HCT116 (cell line): Measurements from ENCODE around the gene SBF1. TPM values are rescaled to one million over a fixed set of nuclear protein-coding genes. Genes with fewer than 3 reads are reported as not detected.

Experiments used
- ATAC-seq: fragments of 200-7000 bp; cut with Tn5 transposase; 2 replicates; pipeline ENCODE4 v1.9.1; 2020; ENCODE audit warnings: mild to moderate bottlenecking, moderate library complexity
- BruUV-seq: library from RNA; stranded (reverse); fragments of 400-500 nt; replicated peaks from 2 replicates; lab custom pipeline; 2021; lab: Mats Ljungman, UMichigan
- CTCF ChIA-PET: fragments of 300-600 bp; sonication (Branson Sonifier 250); formaldehyde crosslinking; loops from one replicate; lab custom pipeline; 2021; ENCODE audit warnings: antibody characterized with exemption; lab: Charles Lee
- POLR2A ChIA-PET: fragments of 300-600, 350-600 bp; sonication (Branson Sonifier 250); formaldehyde crosslinking; loops from one replicate; lab custom pipeline; 2021; ENCODE audit warnings: antibody characterized with exemption; lab: Charles Lee
- RAD21 ChIA-PET, 2 experiments: fragments of 300-600 bp; sonication (Branson Sonifier 250); formaldehyde crosslinking; loops; one replicate each; lab custom pipeline; 2023; ENCODE audit warnings: low total read pairs in 2 of 2; ENCODE audit not compliant: uncharacterized antibody in 2 of 2, unreplicated experiment in 2 of 2, low non-redundant PET in 1 of 2; lab: Charles Lee
- DNase-seq: peaks from one replicate; pipeline ENCODE4 v3.0.0-alpha.2; 2010; ENCODE audit warnings: low read depth, low spot score
- H2AFZ ChIP-seq: fragments of 200-600 bp; shearing (Covaris generic), sonication (generic); 2 replicates; pipeline ENCODE4 v1.6.1; 2017; ENCODE audit warnings: low read depth, mixed run types, mixed read lengths, antibody characterized with exemption, low read length; ENCODE audit not compliant: poor library complexity, severe bottlenecking
- H3K27ac ChIP-seq: 2 replicates; pipeline ENCODE4 v1.5.1; 2012; ENCODE audit warnings: low read depth, low read length
- H3K27me3 ChIP-seq: fragments of 200-600 bp; sonication (generic); 2 replicates; pipeline ENCODE4 v1.6.1; 2016; ENCODE audit warnings: mixed run types, low read length, mixed read lengths; ENCODE audit not compliant: insufficient read depth
- H3K36me3 ChIP-seq, 2 experiments: fragments of 200-500 bp in 1 of 2; fragments of 200-600 bp in 1 of 2; sonication (Bioruptor generic) in 1 of 2; sonication (generic) in 1 of 2; 2 replicates each; pipeline versions ENCODE4 v1.5.1 to v1.6.1; 2014 to 2016; ENCODE audit warnings: low read length in 2 of 2, inconsistent platforms in 1 of 2, mixed read lengths in 1 of 2, mixed run types in 1 of 2; ENCODE audit not compliant: insufficient read depth in 2 of 2, control insufficient read depth in 1 of 2
- H3K4me1 ChIP-seq, 2 experiments: fragments of 200-600 bp in 1 of 2; sonication (generic) in 1 of 2; 2 replicates each; pipeline versions ENCODE4 v1.5.1 to v1.6.1; 2012 to 2017; ENCODE audit warnings: low read length in 2 of 2, inconsistent platforms in 1 of 2, mild to moderate bottlenecking in 1 of 2, mixed read lengths in 1 of 2, mixed run types in 1 of 2, moderate library complexity in 1 of 2; ENCODE audit not compliant: insufficient read depth in 2 of 2, control insufficient read depth in 1 of 2
- H3K4me2 ChIP-seq: fragments of 200-600 bp; sonication (generic); 2 replicates; pipeline ENCODE4 v1.6.1; 2017; ENCODE audit warnings: mixed run types, low read length, mixed read lengths
- H3K4me3 ChIP-seq, 2 experiments: fragments of 200-600 bp in 1 of 2; sonication (generic) in 1 of 2; replicated peaks in 1 of 2; 2 replicates each; pipeline ENCODE4 v1.5.1; 2011 to 2016; ENCODE audit warnings: low read length in 2 of 2, control low read depth in 1 of 2, low read depth in 1 of 2, mild to moderate bottlenecking in 1 of 2, mixed read lengths in 1 of 2, mixed run types in 1 of 2
- H3K79me2 ChIP-seq: fragments of 200-600 bp; sonication (generic); 2 replicates; pipeline ENCODE4 v1.6.1; 2017; ENCODE audit warnings: mild to moderate bottlenecking, mixed run types, low read length, moderate library complexity, mixed read lengths; ENCODE audit not compliant: insufficient read depth
- H3K9ac ChIP-seq: fragments of 200-600 bp; sonication (generic); 2 replicates; pipeline ENCODE4 v1.6.1; 2016; ENCODE audit warnings: low read length, mixed read lengths
- H3K9me2 ChIP-seq: fragments of 200-600 bp; sonication (generic), shearing (Covaris generic); 2 replicates; pipeline ENCODE4 v1.6.1; 2017; ENCODE audit warnings: mixed run types, mild to moderate bottlenecking, moderate library complexity; ENCODE audit not compliant: insufficient read depth
- H3K9me3 ChIP-seq, 2 experiments: fragments of 200-500 bp in 1 of 2; fragments of 200-600 bp in 1 of 2; sonication (Bioruptor generic) in 1 of 2; sonication (generic) in 1 of 2; 2 replicates each; pipeline ENCODE4 v1.6.1; 2014 to 2017; ENCODE audit warnings: low read length in 2 of 2, mixed read lengths in 2 of 2, inconsistent platforms in 1 of 2, low read depth in 1 of 2, mild to moderate bottlenecking in 1 of 2, mixed run types in 1 of 2, moderate library complexity in 1 of 2; ENCODE audit not compliant: control insufficient read depth in 1 of 2, insufficient read depth in 1 of 2
- H4K20me1 ChIP-seq: fragments of 200-600 bp; sonication (generic), shearing (Covaris generic); 2 replicates; pipeline ENCODE4 v1.6.1; 2017; ENCODE audit warnings: mixed run types, mild to moderate bottlenecking, moderate library complexity; ENCODE audit not compliant: insufficient read depth
- EZH2 ChIP-seq: fragments of 200-600 bp; sonication (generic); IDR thresholded peaks from 2 replicates; pipeline ENCODE4 v1.6.1; 2017; ENCODE audit warnings: antibody characterized with exemption, mixed run types
- POLR2AphosphoS5 ChIP-seq: IDR thresholded peaks from 2 replicates; pipeline ENCODE4 v1.6.1; 2011; ENCODE audit warnings: mild to moderate bottlenecking, low read depth, low read length, moderate library complexity
- RAD21 ChIP-seq: IDR thresholded peaks from 2 replicates; pipeline ENCODE4 v1.6.1; 2012; ENCODE audit warnings: low read depth, mild to moderate bottlenecking
- SIN3A ChIP-seq: IDR thresholded peaks from 2 replicates; pipeline ENCODE4 v1.6.1; 2012; ENCODE audit warnings: low read depth
- SP1 ChIP-seq: IDR thresholded peaks from 2 replicates; pipeline ENCODE4 v1.6.1; 2012; ENCODE audit warnings: low read depth
- SRF ChIP-seq: IDR thresholded peaks from 2 replicates; pipeline ENCODE4 v1.6.1; 2012; ENCODE audit warnings: low read depth
- TCF7L2 ChIP-seq: IDR thresholded peaks from 2 replicates; pipeline ENCODE4 v1.7.0; 2011; ENCODE audit warnings: borderline replicate concordance, inconsistent platforms; ENCODE audit not compliant: insufficient read depth, insufficient read length; ENCODE audit errors: extremely low read depth
- ZFX ChIP-seq: fragments of 450-650 bp; IDR thresholded peaks from 2 replicates; pipeline ENCODE4 v1.6.1; 2017
- intact Hi-C: fragments of 100-400 bp; cut with micrococcal nuclease; formaldehyde crosslinking; loops from 2 replicates; pipeline ENCODE4 v1.10.0; 2022
- total RNA-seq: library from RNA; stranded (reverse); gene quantifications from one replicate; pipeline ENCODE4 v1.2.1, GENCODE V29; 2021; ENCODE audit not compliant: unreplicated experiment
- TF ChIP-seq, protein P1 (sequence below), 3 experiments: fragments of 200-600 bp in 1 of 3; sonication (generic) in 1 of 3; IDR thresholded peaks in 2 of 3; conservative IDR thresholded peaks in 1 of 3; 2 replicates each; pipeline ENCODE4 v1.5.1; 2012 to 2017; ENCODE audit warnings: low read depth in 2 of 3, low read length in 2 of 3, antibody characterized with exemption in 1 of 3, borderline replicate concordance in 1 of 3, control low read depth in 1 of 3, mild to moderate bottlenecking in 1 of 3, mixed read lengths in 1 of 3, mixed run types in 1 of 3, moderate library complexity in 1 of 3; ENCODE audit not compliant: insufficient read depth in 1 of 3
- TF ChIP-seq, protein P2 (sequence below): IDR thresholded peaks from 2 replicates; pipeline ENCODE4 v1.6.1; 2012

Gene SBF1
- total RNA-seq, 1 experiment from 2014 or later: 91.1 TPM

DNA sequence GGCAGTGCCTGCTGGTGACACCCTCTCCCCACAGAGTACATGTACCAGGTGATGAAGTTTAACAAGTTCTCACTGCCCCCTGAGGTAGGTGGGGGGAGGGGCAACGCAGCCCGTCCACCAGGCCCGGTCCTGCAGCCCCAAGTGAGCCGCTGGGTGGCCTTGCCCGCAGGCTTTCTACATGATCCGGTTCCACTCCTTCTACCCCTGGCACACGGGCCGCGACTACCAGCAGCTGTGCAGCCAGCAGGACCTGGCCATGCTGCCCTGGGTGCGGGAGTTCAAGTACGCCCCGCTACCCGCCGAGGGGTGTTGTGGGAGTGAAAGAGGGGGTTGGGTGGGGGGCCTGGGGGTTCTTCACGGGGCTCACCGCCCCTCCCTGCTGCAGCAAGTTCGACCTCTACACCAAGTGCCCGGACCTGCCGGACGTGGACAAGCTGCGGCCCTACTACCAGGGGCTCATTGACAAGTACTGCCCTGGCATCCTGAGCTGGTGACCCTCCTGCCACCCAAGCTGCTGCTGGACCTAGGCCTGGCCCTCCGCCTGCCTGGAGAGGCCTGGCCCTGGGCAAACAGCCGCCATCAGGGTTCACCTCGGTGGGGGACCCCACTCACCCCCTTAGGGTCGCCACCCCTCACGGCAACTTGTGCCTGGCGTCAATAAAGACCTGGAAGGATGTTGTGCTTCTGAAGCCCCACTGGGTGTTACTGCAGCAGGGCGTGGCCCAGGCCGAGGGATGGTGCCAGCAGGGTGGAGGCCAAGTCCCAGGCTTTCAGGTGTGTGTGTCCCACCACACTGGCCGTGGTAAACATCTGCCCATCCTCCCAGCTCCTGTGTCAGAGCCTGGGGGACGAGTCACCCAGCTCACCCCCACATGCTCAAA is 14.8 kb upstream of the SBF1 start:
- TF ChIP-seq, protein P1, sequence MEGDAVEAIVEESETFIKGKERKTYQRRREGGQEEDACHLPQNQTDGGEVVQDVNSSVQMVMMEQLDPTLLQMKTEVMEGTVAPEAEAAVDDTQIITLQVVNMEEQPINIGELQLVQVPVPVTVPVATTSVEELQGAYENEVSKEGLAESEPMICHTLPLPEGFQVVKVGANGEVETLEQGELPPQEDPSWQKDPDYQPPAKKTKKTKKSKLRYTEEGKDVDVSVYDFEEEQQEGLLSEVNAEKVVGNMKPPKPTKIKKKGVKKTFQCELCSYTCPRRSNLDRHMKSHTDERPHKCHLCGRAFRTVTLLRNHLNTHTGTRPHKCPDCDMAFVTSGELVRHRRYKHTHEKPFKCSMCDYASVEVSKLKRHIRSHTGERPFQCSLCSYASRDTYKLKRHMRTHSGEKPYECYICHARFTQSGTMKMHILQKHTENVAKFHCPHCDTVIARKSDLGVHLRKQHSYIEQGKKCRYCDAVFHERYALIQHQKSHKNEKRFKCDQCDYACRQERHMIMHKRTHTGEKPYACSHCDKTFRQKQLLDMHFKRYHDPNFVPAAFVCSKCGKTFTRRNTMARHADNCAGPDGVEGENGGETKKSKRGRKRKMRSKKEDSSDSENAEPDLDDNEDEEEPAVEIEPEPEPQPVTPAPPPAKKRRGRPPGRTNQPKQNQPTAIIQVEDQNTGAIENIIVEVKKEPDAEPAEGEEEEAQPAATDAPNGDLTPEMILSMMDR (IDR thresholded peaks at IDR 0.05 in 2 of 3, conservative IDR thresholded peaks at IDR 0.05 in 1 of 3; ENCODE audit: borderline replicate concordance in 1 of 3, insufficient read depth in 1 of 3, low read depth in 2 of 3, low read length in 2 of 3): no peak
- TF ChIP-seq POLR2AphosphoS5: no peak
- no peak for TF ChIP-seq RAD21
- no peak for TF ChIP-seq SP1
- TF ChIP-seq ZFX: no peak
- no peak for TF ChIP-seq SIN3A
- ChIA-PET POLR2A (no interaction called here), RAD21 (no interaction called here), CTCF (no interaction called here)
- DNase-seq: no peak
- H3K36me3 ChIP-seq: no peaks in the 10 kb centered on the region
- no TSS peak for BruUV-seq
- no peaks in the 10 kb centered on the region for H3K27me3 ChIP-seq
- H2AFZ ChIP-seq: no peak overlapping the region
- no peak overlapping the region for H3K27ac ChIP-seq
- intact Hi-C loops: no loop called here
- H3K4me1 ChIP-seq: peaks cover 1 to 11% of the 10 kb centered on the region in 2 experiments; a peak in 3 of 4 replicates
- H3K9me2 ChIP-seq: no peaks in the 10 kb centered on the region
- no peak overlapping the region for H3K4me2 ChIP-seq
- H3K4me3 ChIP-seq: no peak overlapping the region
- H3K9ac ChIP-seq: no peak overlapping the region
- ATAC-seq: no peak
- H4K20me1 ChIP-seq: no peaks in the 10 kb centered on the region
- H3K79me2 ChIP-seq: no peaks in the 10 kb centered on the region
- H3K9me3 ChIP-seq: no peaks in the 10 kb centered on the region

DNA sequence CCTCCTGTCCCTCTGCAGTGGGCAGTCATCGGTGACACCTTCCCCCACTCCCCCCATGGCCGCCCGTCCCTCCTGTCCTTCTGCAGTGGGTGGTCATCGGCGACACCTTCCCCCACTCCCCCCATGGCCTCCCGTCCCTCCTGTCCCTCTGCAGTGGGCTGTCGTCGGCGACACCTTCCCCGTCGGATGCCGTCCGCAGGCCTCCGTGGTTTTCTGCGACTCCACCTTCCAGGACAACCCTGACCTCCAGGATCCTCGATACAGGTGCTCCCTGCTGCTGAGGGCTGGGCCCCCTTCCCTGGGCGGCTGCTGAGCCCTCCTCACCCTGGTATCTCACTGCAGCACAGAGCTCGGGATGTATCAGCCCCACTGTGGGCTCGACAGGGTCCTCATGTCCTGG is 14.1 kb upstream of the SBF1 start:
- POLR2A ChIA-PET: no interaction called here

More for the DNA sequence above, 14.1 kb upstream of the SBF1 start:
- intact Hi-C loops: no loop called here
- Histone ChIP-seq H3K79me2 (no peaks in the 10 kb centered on the region), H3K9ac (no peak overlapping the region), H3K36me3 (no peaks in the 10 kb centered on the region), H3K4me1 (peaks cover 6 to 18% of the 10 kb centered on the region in 2 experiments; a peak in 3 of 4 replicates), H3K27ac (no peak overlapping the region), H3K9me2 (no peaks in the 10 kb centered on the region), H3K4me2 (no peak overlapping the region), H4K20me1 (no peaks in the 10 kb centered on the region), H3K9me3 (no peaks in the 10 kb centered on the region), H3K27me3 (no peaks in the 10 kb centered on the region), H2AFZ (no peak overlapping the region), H3K4me3 (no peak overlapping the region)
- ChIA-PET RAD21 (no interaction called here), CTCF (no interaction called here)
- DNase-seq (no peak), ATAC-seq (no peak)
- no TSS peak for BruUV-seq
- TF ChIP-seq POLR2AphosphoS5: no peak
- TF ChIP-seq SIN3A: no peak
- TF ChIP-seq TCF7L2: no peak
- TF ChIP-seq EZH2: no peak
- no peak for TF ChIP-seq SP1
- TF ChIP-seq, protein P2, sequence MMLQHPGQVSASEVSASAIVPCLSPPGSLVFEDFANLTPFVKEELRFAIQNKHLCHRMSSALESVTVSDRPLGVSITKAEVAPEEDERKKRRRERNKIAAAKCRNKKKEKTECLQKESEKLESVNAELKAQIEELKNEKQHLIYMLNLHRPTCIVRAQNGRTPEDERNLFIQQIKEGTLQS: no peak
- no peak for TF ChIP-seq ZFX
- TF ChIP-seq SRF: no peak
